Stimulated activated CD4-positive, alpha-beta T cell treated with anti-CD3 and anti-CD28 coated beads, Interleukin-4, amount 100 ng/mL, for 1 hour (primary cell): ENCODE measurements around the gene LMNTD2.
"Not testable (repeated sequence)": the region's sequence is repeated elsewhere in the genome, so short reads cannot be mapped to it uniquely, and the experiment has no call there.

Experiments
- DNase-seq: peaks from one replicate; pipeline ENCODE4 v3.0.0-alpha.2; 2020

Gene LMNTD2

GRCh38 chr11:587546-587945 is 27.0 kb upstream of the LMNTD2 start:
- no peak for DNase-seq

DNA sequence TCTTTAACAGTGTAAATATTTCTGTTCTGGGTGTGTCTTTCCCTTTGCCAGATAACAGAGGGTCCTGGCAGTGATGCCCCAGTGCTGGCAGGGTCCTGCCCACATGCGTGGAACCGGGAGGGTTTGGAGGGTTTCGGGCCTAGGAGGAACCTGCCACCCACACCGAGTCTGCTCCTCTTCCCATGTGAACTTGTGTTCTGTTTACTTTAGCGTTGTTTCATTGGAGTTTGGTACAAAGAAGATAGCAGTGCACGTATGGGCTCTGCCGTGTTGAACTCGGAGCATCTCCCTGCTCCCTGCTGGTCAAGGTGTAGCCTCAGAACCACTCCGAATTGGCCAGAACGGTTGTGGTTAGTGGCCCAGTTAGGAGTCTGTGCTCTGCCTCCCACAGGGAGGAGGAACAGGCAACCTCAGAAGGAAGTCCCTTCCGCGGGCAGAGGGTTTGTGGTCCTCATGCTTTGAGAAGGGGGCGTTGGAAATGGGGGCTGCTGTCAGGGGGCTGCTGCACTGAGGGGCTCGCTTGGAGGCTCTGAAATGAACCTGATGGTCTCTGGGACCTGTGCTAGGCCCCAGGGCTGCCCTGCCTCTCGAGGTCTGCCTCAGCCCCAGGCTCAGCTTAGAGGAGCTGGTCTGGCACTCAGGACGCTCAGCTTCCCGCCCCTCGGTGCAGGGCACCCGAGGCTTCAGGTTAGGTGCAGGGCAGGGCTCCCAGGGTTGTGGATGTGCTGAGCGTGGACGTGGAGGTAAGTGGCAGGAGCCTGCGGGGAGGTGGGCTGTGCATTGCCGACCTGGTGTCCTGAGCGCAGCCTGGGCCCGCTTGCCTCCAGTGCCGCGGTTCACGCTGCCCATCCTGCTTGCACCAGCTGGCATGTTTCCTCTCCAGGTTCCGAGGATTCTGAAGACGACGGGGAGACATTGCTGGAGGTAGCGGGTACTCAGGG is 26.1 kb upstream of the LMNTD2 start:
- DNase-seq: no peak

GRCh38 chr11:584287-584686 is 23.7 kb upstream of the LMNTD2 start:
- DNase-seq: no peak

GRCh38 chr11:581752-582151 is 21.2 kb upstream of the LMNTD2 start:
- no peak for DNase-seq

DNA sequence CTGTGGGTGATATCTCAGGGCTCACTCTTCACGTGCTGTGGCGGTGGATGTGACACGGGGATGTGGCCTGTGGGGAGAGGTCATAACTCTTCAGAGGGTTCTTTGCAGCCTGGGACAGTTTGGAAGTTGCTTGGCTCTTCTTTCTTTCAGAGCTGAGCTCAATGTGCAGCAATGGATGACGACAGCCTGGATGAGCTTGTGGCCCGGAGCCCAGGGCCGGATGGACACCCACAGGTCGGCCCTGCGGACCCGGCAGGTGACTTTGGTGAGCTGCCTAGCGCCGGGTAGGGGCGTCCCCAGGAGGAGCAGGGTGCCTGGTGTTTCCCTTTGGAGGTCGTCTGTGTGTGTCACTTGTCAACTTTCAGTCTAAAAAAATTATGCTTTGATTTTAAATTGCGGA is 20.8 kb upstream of the LMNTD2 start:
- DNase-seq: no peak

DNA sequence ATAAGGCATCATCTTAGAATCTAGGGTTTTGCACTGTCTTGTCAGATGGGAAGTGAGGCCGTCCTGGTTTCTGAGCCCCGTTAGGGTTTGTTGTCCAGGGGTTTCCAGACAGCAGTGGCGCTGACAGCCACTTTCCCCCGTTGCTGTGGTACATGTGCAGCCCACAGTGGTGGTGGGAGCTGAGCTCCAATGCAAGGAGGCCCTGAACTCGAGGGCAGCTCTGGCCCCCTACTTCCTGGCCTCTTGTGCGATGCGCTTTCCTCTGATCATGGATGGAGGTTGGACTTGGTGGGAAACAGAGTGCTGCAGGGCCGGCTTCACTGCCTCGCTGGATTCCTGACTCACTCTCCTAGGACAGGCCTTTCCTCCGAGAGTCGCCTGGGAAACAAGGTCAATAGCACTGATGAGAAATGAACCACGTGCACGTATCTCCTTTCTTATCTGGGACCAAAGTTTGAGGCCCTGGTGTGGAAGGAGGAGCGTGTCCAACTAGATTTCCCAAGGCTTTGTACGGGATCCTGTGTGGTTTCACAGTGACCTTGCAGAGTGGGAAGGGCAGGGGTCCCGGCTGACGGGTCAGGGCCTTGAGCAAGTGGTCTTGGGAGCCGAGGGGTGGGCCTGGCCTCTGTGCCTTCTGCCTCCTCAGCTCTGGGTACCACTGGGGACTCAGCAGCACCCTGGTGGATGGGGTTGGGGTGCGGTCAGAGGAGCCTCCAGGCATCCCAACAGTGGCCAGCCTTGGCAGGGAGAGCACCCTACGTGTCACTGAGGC is 19.5 kb upstream of the LMNTD2 start:
- no peak for DNase-seq

DNA sequence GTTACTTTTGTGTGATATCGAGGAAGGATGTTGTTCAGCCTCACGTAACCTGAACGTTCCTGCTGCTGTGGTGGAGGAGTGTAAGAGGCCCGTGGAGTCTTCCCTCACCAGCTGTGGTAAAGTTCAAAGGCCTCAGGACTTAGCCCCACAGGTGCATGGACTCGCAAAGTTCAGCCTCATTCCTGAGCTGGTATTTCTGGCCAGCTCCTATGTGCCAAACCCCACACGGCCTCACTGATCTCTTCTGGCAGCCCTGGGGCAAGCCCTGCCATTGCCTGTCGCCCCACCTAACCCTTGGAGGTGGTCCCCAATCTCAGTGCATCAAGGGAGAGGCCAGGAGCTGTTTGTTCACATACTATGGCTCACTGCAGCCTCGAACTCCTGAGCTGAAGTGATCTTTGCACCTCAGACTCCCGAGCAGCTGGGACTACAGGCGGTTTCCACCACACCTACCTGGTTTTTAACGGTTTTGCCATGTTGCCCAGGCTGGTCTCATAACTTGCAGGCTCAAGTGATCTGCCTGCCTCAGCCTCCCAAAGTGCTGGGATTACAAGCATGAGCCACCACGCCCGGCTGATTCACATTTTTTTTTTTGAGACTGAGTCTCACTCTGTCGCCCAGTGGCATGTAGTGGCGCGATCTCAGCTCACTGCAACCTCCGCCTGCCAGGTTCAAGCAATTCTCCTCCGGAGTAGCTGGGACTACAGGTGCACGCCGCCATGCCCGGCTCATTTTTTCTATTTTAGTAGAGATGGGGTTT is 17.9 kb upstream of the LMNTD2 start:
- DNase-seq: no peak

- DNase-seq: no peak
Observed at GRCh38 chr11:577611-577894, 17.0 kb upstream of the LMNTD2 start.

DNA sequence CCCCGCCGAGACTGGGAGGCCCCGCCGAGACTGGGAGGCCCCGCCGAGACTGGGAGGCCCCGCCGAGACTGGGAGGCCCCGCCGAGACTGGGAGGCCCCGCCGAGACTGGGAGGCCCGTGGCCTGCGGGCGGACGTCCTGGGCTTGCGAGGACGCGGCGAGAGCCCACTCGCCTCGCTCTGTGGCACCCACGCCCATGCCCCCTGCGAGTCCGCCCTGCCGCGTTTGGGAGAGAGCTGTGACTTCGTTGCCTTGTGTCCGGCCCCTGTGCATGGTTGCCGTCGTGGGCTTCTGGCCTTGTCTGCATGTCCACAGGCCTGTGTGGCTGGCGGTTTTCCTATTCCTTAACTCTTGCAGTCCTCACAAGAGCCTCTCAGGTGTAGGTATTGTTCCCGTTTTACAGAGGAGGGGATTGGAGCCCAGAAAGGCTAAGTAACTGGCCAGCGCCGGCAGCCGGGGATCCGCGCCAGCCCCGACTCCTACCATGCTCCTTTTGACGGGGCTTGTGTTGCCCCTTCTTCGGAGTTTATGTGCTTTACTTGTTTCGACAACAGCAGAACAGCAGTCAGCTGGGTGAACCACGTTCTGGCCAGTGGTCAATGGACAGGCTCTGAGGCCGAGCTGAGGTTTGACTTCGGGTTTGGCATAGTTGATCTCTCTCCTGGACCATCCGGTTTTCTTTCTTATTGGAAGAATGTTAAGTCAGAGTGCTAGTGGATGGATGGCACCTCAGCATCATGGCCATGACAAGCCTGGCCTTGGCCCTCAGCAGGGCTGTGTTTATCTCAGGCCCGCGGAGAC is 16.5 kb upstream of the LMNTD2 start:
- no peak for DNase-seq

- peak; percentile 95 for DNase-seq
Observed at GRCh38 chr11:575996-576768, 15.6 kb upstream of the LMNTD2 start, which contains the start of gene PHRF1. Gene PHRF1 (plus strand): TSS chr11:576470. CDS start chr11:581513, 5,043 bp downstream.

- no peak for DNase-seq
Observed at GRCh38 chr11:575313-575995, 14.9 kb upstream of the LMNTD2 start.

DNA sequence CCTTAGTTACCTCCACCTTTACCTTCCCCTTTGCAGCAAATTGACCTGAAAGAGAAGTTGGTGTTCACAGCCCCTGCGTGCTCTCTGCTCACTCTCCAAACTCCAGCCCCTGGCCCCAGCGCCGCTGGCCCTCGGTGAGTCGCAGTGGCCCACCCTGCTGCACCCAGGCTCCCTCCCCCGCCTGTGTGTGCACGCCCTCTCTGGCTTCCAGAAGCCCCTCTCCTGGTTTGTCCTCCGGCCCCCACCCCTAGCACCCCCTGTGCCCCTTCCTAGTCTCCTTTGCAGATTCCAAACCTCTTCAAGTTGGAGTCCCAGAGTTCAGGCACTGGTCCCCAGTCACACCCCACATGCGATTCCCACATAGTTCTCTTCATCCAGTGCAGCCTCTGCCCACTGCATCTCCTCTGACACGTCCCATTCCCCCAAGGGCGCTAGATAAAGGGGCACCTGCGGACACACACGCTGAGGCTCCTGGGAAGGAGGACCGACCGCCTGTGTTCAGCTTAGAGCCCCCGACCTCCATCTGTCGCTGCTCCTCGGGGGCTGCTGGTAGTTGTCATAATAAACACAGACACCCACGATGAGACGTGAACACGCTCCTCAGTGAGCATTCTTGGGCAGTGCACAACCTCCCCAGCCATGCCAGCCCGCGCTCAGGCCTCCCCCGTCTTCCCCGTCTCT is 14.2 kb upstream of the LMNTD2 start:
- no peak for DNase-seq

GRCh38 chr11:574031-574570 is 13.6 kb upstream of the LMNTD2 start:
- not testable (repeated sequence) for DNase-seq

- no peak for DNase-seq
Observed at GRCh38 chr11:573146-573759, 12.7 kb upstream of the LMNTD2 start.

- DNase-seq: no peak
Observed at GRCh38 chr11:571802-572185, 11.3 kb upstream of the LMNTD2 start.

DNA sequence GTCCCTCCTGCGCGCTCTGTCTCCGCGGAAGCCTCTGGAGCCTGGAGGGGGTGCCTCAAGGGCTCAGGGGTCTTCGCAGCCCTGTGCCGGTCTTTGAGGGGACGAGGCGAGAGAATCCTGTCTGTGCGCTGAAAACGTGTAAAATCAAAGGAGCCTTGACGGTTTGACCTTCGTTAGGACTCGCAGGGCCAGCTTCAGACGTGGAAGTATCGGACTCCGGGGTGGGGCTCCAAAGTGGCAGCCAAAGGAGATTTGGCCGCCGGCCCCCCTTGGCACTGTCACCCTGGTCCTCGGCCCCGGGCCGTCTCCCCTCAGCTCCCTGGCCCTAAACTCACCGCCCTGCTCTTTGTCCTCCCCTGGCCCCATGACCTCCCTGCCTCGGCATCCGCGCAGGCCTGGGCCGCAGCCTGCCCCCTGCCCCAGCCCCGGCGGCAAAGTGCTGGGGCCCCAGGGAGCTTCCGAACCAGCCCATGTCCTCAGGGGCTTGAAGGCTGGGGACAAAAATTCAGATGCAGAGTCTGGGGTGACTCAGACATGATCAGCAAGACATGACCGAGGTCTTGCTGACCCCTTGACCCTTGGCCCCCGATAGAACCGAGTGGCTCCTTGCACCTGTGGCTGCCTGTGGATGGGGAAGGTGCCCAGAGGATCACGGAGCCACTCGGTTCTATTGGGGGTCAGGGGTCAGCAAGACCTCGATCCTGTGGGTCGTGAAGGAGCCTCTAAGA is 8.8 kb upstream of the LMNTD2 start:
- DNase-seq: no peak

GRCh38 chr11:568306-569157 is 8.0 kb upstream of the LMNTD2 start:
- DNase-seq: peak; percentile 86
